H9 (cell line): ENCODE data around the gene GOLGA6L7. TPM values are rescaled to one million over a fixed set of nuclear protein-coding genes. Genes with fewer than 3 reads are reported as not detected.

Experiments used
- DNase-seq: peaks from one replicate; pipeline ENCODE4 v3.0.0-alpha.2; 2017
- H2AFZ ChIP-seq: one replicate; pipeline ENCODE4 v1.6.1; 2013; ENCODE audit warnings: mild to moderate bottlenecking, low read length, control low read depth, moderate library complexity
- H2AK5ac ChIP-seq: 2 replicates; pipeline ENCODE4 v1.6.1; 2013; ENCODE audit warnings: low read length, control low read depth, mixed read lengths; ENCODE audit not compliant: insufficient read length
- H2BK120ac ChIP-seq: one replicate; pipeline ENCODE4 v1.6.1; 2013; ENCODE audit warnings: low read depth, mild to moderate bottlenecking, low read length, control low read depth, inconsistent platforms; ENCODE audit not compliant: poor library complexity, severe bottlenecking
- H2BK12ac ChIP-seq: 2 replicates; pipeline ENCODE4 v1.6.1; 2013; ENCODE audit warnings: low read length, control low read depth, mixed read lengths, low read depth; ENCODE audit not compliant: insufficient read length
- H2BK15ac ChIP-seq: 2 replicates; pipeline ENCODE4 v1.6.1; 2013; ENCODE audit warnings: low read depth, low read length, control low read depth
- H2BK20ac ChIP-seq: one replicate; pipeline ENCODE4 v1.6.1; 2013; ENCODE audit warnings: low read depth, mild to moderate bottlenecking, low read length, control low read depth, inconsistent platforms; ENCODE audit not compliant: poor library complexity, severe bottlenecking
- H2BK5ac ChIP-seq: 2 replicates; pipeline ENCODE4 v1.6.1; 2013; ENCODE audit warnings: low read length, control low read depth, mixed read lengths; ENCODE audit not compliant: insufficient read length
- H3K14ac ChIP-seq: 2 replicates; pipeline ENCODE4 v1.6.1; 2013; ENCODE audit warnings: low read length, control low read depth; ENCODE audit not compliant: insufficient read depth
- H3K18ac ChIP-seq: 2 replicates; pipeline ENCODE4 v1.6.1; 2013; ENCODE audit warnings: low read depth, mild to moderate bottlenecking, mixed read lengths, low read length, control low read depth; ENCODE audit not compliant: insufficient read length
- H3K23ac ChIP-seq: 2 replicates; pipeline ENCODE4 v1.6.1; 2013; ENCODE audit warnings: low read length, control low read depth, mixed read lengths, low read depth; ENCODE audit not compliant: insufficient read length
- H3K23me2 ChIP-seq: 2 replicates; pipeline ENCODE4 v1.6.1; 2013; ENCODE audit warnings: low read depth, mild to moderate bottlenecking, mixed read lengths, low read length, control low read depth; ENCODE audit not compliant: insufficient read length, poor library complexity, severe bottlenecking
- H3K27ac ChIP-seq: 2 replicates; pipeline ENCODE4 v1.5.1; 2013; ENCODE audit warnings: low read length, control low read depth, mixed read lengths, low read depth; ENCODE audit not compliant: insufficient read length
- H3K27me3 ChIP-seq: 2 replicates; pipeline ENCODE4 v1.6.1; 2013; ENCODE audit warnings: low read length, control low read depth, inconsistent platforms; ENCODE audit not compliant: insufficient read depth
- H3K4ac ChIP-seq: 2 replicates; pipeline ENCODE4 v1.6.1; 2013; ENCODE audit warnings: low read depth, mild to moderate bottlenecking, control low read depth, inconsistent platforms, low read length, moderate library complexity
- H3K4me1 ChIP-seq: 2 replicates; pipeline ENCODE4 v1.6.1; 2013; ENCODE audit warnings: low read length, control low read depth, inconsistent platforms; ENCODE audit not compliant: insufficient read depth
- H3K4me2 ChIP-seq: 2 replicates; pipeline ENCODE4 v1.6.1; 2013; ENCODE audit warnings: low read length, control low read depth, mixed read lengths; ENCODE audit not compliant: insufficient read length, insufficient read depth
- H3K56ac ChIP-seq: 2 replicates; pipeline ENCODE4 v1.6.1; 2013; ENCODE audit warnings: low read depth, mild to moderate bottlenecking, mixed read lengths, low read length, control low read depth; ENCODE audit not compliant: insufficient read length
- H3K79me1 ChIP-seq: 2 replicates; pipeline ENCODE4 v1.6.1; 2013; ENCODE audit warnings: low read depth, mild to moderate bottlenecking, moderate library complexity, low read length, control low read depth, inconsistent platforms; ENCODE audit not compliant: insufficient read depth, poor library complexity, severe bottlenecking
- H3K79me2 ChIP-seq: 2 replicates; pipeline ENCODE4 v1.6.1; 2013; ENCODE audit warnings: low read length, control low read depth, inconsistent platforms; ENCODE audit not compliant: insufficient read depth
- H3K9ac ChIP-seq: 2 replicates; pipeline ENCODE4 v1.6.1; 2013; ENCODE audit warnings: low read length, control low read depth, mixed read lengths; ENCODE audit not compliant: insufficient read length; ENCODE audit errors: extremely low read depth
- H3K9me3 ChIP-seq: one replicate; pipeline ENCODE4 v1.6.1; 2013; ENCODE audit warnings: low read depth, low read length, inconsistent platforms; ENCODE audit not compliant: control insufficient read depth
- H3T11ph ChIP-seq: one replicate; pipeline ENCODE4 v1.6.1; 2013; ENCODE audit warnings: mild to moderate bottlenecking, low read length, control low read depth, inconsistent platforms
- H4K20me1 ChIP-seq: one replicate; pipeline ENCODE4 v1.6.1; 2013; ENCODE audit not compliant: control insufficient read depth, insufficient read length, insufficient read depth
- H4K5ac ChIP-seq: 2 replicates; pipeline ENCODE4 v1.6.1; 2013; ENCODE audit warnings: low read depth, mild to moderate bottlenecking, mixed read lengths, low read length, control low read depth; ENCODE audit not compliant: insufficient read length
- H4K8ac ChIP-seq: replicated peaks from 2 replicates; pipeline ENCODE4 v1.6.1; 2013; ENCODE audit warnings: low read length, control low read depth, mixed read lengths, low read depth; ENCODE audit not compliant: insufficient read length
- H4K91ac ChIP-seq: 2 replicates; pipeline ENCODE4 v1.6.1; 2013; ENCODE audit warnings: low read depth, mild to moderate bottlenecking, moderate library complexity, mixed read lengths, low read length, control low read depth; ENCODE audit not compliant: insufficient read length
- H3K27ac Mint-ChIP-seq, 3 experiments: 2 replicates in 2 of 3; 3 replicates in 1 of 3; pipeline ENCODE4 v1.8.0; 2020 to 2021; ENCODE audit warnings: mixed read lengths in 3 of 3, mild to moderate bottlenecking in 1 of 3, moderate library complexity in 1 of 3
- H3K27me3 Mint-ChIP-seq: 2 replicates; pipeline ENCODE4 v1.8.0; 2021; ENCODE audit warnings: low read depth, mild to moderate bottlenecking, moderate library complexity, mixed read lengths
- H3K36me3 Mint-ChIP-seq, 3 experiments: 2 replicates in 2 of 3; 3 replicates in 1 of 3; pipeline ENCODE4 v1.8.0; 2020 to 2021; ENCODE audit warnings: low read depth in 3 of 3, mixed read lengths in 3 of 3; ENCODE audit not compliant: insufficient read depth in 1 of 3
- H3K4me1 Mint-ChIP-seq, 2 experiments: 2 replicates each; pipeline ENCODE4 v1.8.0; 2020; ENCODE audit warnings: mixed read lengths in 2 of 2
- H3K4me3 Mint-ChIP-seq, 2 experiments: 2 replicates in 1 of 2; 3 replicates in 1 of 2; pipeline ENCODE4 v1.8.0; 2020 to 2021; ENCODE audit warnings: mild to moderate bottlenecking in 2 of 2, mixed read lengths in 2 of 2, moderate library complexity in 1 of 2
- H3K9me3 Mint-ChIP-seq, 2 experiments: 2 replicates in 1 of 2; 3 replicates in 1 of 2; pipeline ENCODE4 v1.8.0; 2020; ENCODE audit warnings: mild to moderate bottlenecking in 2 of 2, mixed read lengths in 2 of 2, moderate library complexity in 1 of 2
- CTCF ChIP-seq: fragments of 200-600 bp; sonication (generic); conservative IDR thresholded peaks from 3 replicates; pipeline ENCODE4 v1.8.0; 2021; ENCODE audit warnings: antibody characterized with exemption, mild to moderate bottlenecking
- WGBS: extraction: QIAGEN DNeasy Blood & Tissue Kit; methylation state at CpG from one replicate; pipeline ENCODE4 v1.1.7; 2013; ENCODE audit warnings: missing lambda C conversion rate, low lambda C conversion rate, mixed read lengths; ENCODE audit not compliant: insufficient read length; ENCODE audit errors: extremely low coverage; 5-methylcytosine and 5-hydroxymethylcytosine counted together
- total RNA-seq: library from RNA; stranded (reverse); gene quantifications from 2 replicates; pipeline ENCODE4 v1.2.1, GENCODE V29; 2021

The GOLGA6L7 gene
- total RNA-seq, 1 experiment from 2014 or later: not detected

- Histone ChIP-seq H3K4me2 (no peak overlapping the region), H4K91ac (no peak overlapping the region), H2AK5ac (no peak overlapping the region), H3K27me3 (peaks cover 1% of the 10 kb centered on the region; the same call in 1 of the 2 replicates), H3K18ac (no peak overlapping the region), H3K79me1 (no peaks in the 10 kb centered on the region), H3K14ac (no peak overlapping the region), H3K4me1 (no peaks in the 10 kb centered on the region; the same call in 1 of the 2 replicates), H3K9ac (no peak overlapping the region), H3K79me2 (no peaks in the 10 kb centered on the region), H2BK5ac (no peak overlapping the region), H3K9me3 (no peaks in the 10 kb centered on the region), H2BK12ac (no peak overlapping the region), H4K5ac (no peak overlapping the region), H4K20me1 (no peaks in the 10 kb centered on the region), H2BK15ac (no peak overlapping the region), H3K56ac (no peak overlapping the region), H2BK20ac (no peak overlapping the region), H3K23me2 (no peaks in the 10 kb centered on the region), H4K8ac (no peak overlapping the region), H3T11ph (no peak overlapping the region), H2BK120ac (no peak overlapping the region), H3K4ac (no peak overlapping the region), H3K23ac (no peak overlapping the region), H2AFZ (no peak overlapping the region), H3K27ac (no peak overlapping the region)
- Mint-ChIP-seq H3K9me3 (no peaks in the 10 kb centered on the region; a peak in 1 of 5 replicates), H3K27ac (no peak overlapping the region), H3K27me3 (peaks cover 67% of the 10 kb centered on the region), H3K4me3 (no peak overlapping the region), H3K4me1 (peaks cover 17 to 24% of the 10 kb centered on the region in 2 experiments), H3K36me3 (peaks cover 0 to 1% (median 0%) of the 10 kb centered on the region in 3 experiments; a peak in 1 of 7 replicates)
- WGBS: no CpG with 5 or more reads among the region's 9 CpGs
- DNase-seq: no peak
- TF ChIP-seq CTCF: no peak
Measured at GRCh38 chr15:28879551-28879950, 31.1 kb upstream of the GOLGA6L7 start.
